Measurements from ENCODE around the gene KIFC3.

DNA sequence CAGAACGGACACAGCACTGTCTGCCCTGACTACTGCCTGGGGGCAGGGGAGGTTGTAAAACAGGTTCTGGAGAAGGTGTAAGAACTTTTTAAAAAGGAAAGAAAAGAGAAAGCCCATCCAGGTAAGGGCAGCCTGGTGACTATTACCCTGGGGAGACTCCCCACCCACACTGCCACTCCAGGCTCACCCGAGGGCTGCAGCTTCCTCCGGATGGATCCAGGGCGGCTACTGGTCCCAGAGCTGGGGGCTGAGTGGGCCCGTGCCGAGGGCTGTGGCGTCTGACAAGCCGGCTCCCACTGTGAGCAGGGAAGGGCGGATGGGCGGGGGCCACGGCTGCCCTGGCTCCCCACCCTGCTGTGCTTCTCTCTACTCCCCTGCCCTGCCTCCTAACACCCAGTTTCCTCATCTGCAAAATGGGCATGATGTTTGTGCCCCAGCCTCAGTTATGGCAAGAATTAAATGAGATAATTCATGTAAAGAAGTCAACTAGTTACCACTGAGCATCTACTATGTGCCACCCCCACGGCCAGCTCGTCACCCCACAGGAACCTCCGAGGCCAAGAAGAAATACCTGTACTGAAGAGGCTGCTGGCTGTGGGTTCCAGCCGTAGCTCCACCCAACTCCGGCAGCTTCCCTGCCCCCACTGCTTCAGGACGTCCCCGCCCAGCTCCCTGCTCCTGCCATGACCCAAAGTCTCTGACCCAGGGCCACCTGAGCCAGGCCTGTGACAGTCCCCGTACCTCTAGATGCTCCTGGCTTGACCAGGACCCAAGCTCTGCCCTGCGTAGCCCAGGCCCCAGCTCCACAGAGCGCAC lies 42.5 kb downstream of the KIFC3 start:
- TF ChIP-seq POLR2A (IDR thresholded peaks at IDR 0.05; ENCODE audit: extremely low read depth, insufficient read length), result no peak
- no peak for TF ChIP-seq MAX (IDR thresholded peaks at IDR 0.05; ENCODE audit: low read depth, low read length)
- TF ChIP-seq, protein P1, sequence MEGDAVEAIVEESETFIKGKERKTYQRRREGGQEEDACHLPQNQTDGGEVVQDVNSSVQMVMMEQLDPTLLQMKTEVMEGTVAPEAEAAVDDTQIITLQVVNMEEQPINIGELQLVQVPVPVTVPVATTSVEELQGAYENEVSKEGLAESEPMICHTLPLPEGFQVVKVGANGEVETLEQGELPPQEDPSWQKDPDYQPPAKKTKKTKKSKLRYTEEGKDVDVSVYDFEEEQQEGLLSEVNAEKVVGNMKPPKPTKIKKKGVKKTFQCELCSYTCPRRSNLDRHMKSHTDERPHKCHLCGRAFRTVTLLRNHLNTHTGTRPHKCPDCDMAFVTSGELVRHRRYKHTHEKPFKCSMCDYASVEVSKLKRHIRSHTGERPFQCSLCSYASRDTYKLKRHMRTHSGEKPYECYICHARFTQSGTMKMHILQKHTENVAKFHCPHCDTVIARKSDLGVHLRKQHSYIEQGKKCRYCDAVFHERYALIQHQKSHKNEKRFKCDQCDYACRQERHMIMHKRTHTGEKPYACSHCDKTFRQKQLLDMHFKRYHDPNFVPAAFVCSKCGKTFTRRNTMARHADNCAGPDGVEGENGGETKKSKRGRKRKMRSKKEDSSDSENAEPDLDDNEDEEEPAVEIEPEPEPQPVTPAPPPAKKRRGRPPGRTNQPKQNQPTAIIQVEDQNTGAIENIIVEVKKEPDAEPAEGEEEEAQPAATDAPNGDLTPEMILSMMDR (IDR thresholded peaks at IDR 0.05; ENCODE audit: low read depth, low read length), result no peak
- TF ChIP-seq MYC (IDR thresholded peaks at IDR 0.05; ENCODE audit: low read depth, low read length), result no peak
